Endothelial cell of umbilical vein (primary cell): Measurements from ENCODE around the gene ARHGEF7. TPM values are rescaled to one million over a fixed set of nuclear protein-coding genes. Genes with fewer than 3 reads are reported as not detected.

Experiments used
- BruUV-seq: library from RNA; stranded (reverse); fragments of 400-500 nt; replicated peaks from 2 replicates; lab custom pipeline; 2021; lab: Mats Ljungman, UMichigan
- CTCF ChIA-PET: fragments of 300-600, 350-600 bp; sonication (Branson Sonifier 250); formaldehyde crosslinking; loops from one replicate; lab custom pipeline; 2021; ENCODE audit warnings: antibody characterized with exemption, inconsistent platforms; lab: Charles Lee
- POLR2A ChIA-PET: fragments of 300-600, 350-600 bp; sonication (Branson Sonifier 250); formaldehyde crosslinking; loops from one replicate; lab custom pipeline; 2021; ENCODE audit warnings: antibody characterized with exemption, inconsistent platforms; lab: Charles Lee
- DNase-seq: peaks from one replicate; pipeline ENCODE4 v3.0.0-alpha.2; 2011; ENCODE audit warnings: low read depth, low spot score
- FAIRE-seq: peaks from 2 replicates; lab custom pipeline; 2011; peaks lifted over from hg19 to GRCh38; lab: Jason Lieb, UNC
- H2AFZ ChIP-seq: 2 replicates; pipeline ENCODE4 v1.6.0; 2012; ENCODE audit warnings: low read depth, low read length, control low read depth, inconsistent platforms
- H3K27ac ChIP-seq: 2 replicates; pipeline ENCODE4 v1.5.1; 2011; ENCODE audit warnings: low read depth, mild to moderate bottlenecking, control low read depth, low read length, moderate library complexity; ENCODE audit not compliant: insufficient read depth
- H3K27me3 ChIP-seq, 2 experiments: 2 replicates each; pipeline versions ENCODE4 v1.6.0 to v1.6.1; 2011; ENCODE audit warnings: low read length in 2 of 2, mixed read lengths in 1 of 2; ENCODE audit not compliant: control insufficient read depth in 2 of 2, insufficient read depth in 2 of 2
- H3K36me3 ChIP-seq, 2 experiments: 2 replicates in 1 of 2; 3 replicates in 1 of 2; pipeline ENCODE4 v1.5.1; 2011; ENCODE audit warnings: low read length in 2 of 2, mild to moderate bottlenecking in 1 of 2, moderate library complexity in 1 of 2; ENCODE audit not compliant: control insufficient read depth in 2 of 2, insufficient read depth in 2 of 2; ENCODE audit errors: extremely low read depth in 1 of 2
- H3K4me1 ChIP-seq: 3 replicates; pipeline ENCODE4 v1.5.1; 2011; ENCODE audit warnings: mild to moderate bottlenecking, low read length; ENCODE audit not compliant: control insufficient read depth, insufficient read depth; ENCODE audit errors: extremely low read depth
- H3K4me2 ChIP-seq: 2 replicates; pipeline ENCODE4 v1.6.1; 2011; ENCODE audit warnings: low read length, control low read depth, mixed read lengths; ENCODE audit not compliant: insufficient read depth
- H3K4me3 ChIP-seq, 3 experiments: fragments of 200-600 bp in 1 of 3; sonication (generic), shearing (Covaris generic) in 1 of 3; replicated peaks in 1 of 3; 2 replicates each; pipeline ENCODE4 v1.5.1; 2011 to 2016; ENCODE audit warnings: control low read depth in 3 of 3, low read length in 3 of 3, mild to moderate bottlenecking in 2 of 3, inconsistent platforms in 1 of 3, low read depth in 1 of 3, moderate library complexity in 1 of 3; ENCODE audit not compliant: insufficient read depth in 1 of 3
- H3K79me2 ChIP-seq: 2 replicates; pipeline ENCODE4 v1.6.0; 2012; ENCODE audit warnings: low read length, inconsistent platforms; ENCODE audit not compliant: control insufficient read depth, insufficient read depth
- H3K9ac ChIP-seq: replicated peaks from 2 replicates; pipeline ENCODE3; 2011; ENCODE audit warnings: low read length, control low read depth; ENCODE audit not compliant: insufficient read depth; ENCODE audit errors: extremely low read depth
- H3K9me1 ChIP-seq: replicated peaks from 3 replicates; pipeline ENCODE4 v1.6.0; 2011; ENCODE audit warnings: mild to moderate bottlenecking, low read length; ENCODE audit not compliant: control insufficient read depth, insufficient read depth; ENCODE audit errors: extremely low read depth
- H3K9me3 ChIP-seq: replicated peaks from 2 replicates; pipeline ENCODE4 v1.5.1; 2012; ENCODE audit warnings: low read length, inconsistent platforms; ENCODE audit not compliant: control insufficient read depth, insufficient read depth
- H4K20me1 ChIP-seq: replicated peaks from 2 replicates; pipeline ENCODE3; 2011; ENCODE audit warnings: mild to moderate bottlenecking, low read length; ENCODE audit not compliant: control insufficient read depth, insufficient read depth; ENCODE audit errors: extremely low read depth
- EZH2 ChIP-seq: IDR thresholded peaks from 2 replicates; pipeline ENCODE4 v1.6.1; 2012; ENCODE audit warnings: borderline replicate concordance, low read depth, mild to moderate bottlenecking, moderate library complexity, low read length, inconsistent platforms; ENCODE audit not compliant: severe bottlenecking
- FOS ChIP-seq: IDR thresholded peaks from 2 replicates; pipeline ENCODE4 v1.6.1; 2011; ENCODE audit warnings: mild to moderate bottlenecking, low read length, moderate library complexity, borderline replicate concordance; ENCODE audit not compliant: insufficient read depth
- GATA2 ChIP-seq: IDR thresholded peaks from 2 replicates; pipeline ENCODE4 v1.7.0; 2011; ENCODE audit warnings: low read depth, mild to moderate bottlenecking, moderate library complexity, mixed read lengths, low read length; ENCODE audit not compliant: insufficient read length, insufficient read depth
- JUN ChIP-seq: IDR thresholded peaks from 2 replicates; pipeline ENCODE4 v1.6.1; 2011; ENCODE audit warnings: borderline replicate concordance, low read depth; ENCODE audit not compliant: insufficient read length, insufficient read depth
- MYC ChIP-seq: IDR thresholded peaks from one replicate; pipeline ENCODE4 v1.6.1; 2011; ENCODE audit warnings: mild to moderate bottlenecking, low read depth, low read length
- POLR2A ChIP-seq: IDR thresholded peaks from 2 replicates; pipeline ENCODE4 v1.6.1; 2012; ENCODE audit warnings: low read depth, mild to moderate bottlenecking, control low read depth, low read length
- POLR2AphosphoS5 ChIP-seq: IDR thresholded peaks from 2 replicates; pipeline ENCODE4 v1.6.1; 2012; ENCODE audit warnings: low read depth, mild to moderate bottlenecking, control low read depth, low read length, moderate library complexity; ENCODE audit not compliant: insufficient read depth
- dilution Hi-C: fragments of 300-500 bp; cut with MboI; formaldehyde crosslinking; loops from one replicate; pipeline ENCODE4 v1.15.0; 2019; ENCODE audit warnings: low sequenced_read_pairs; ENCODE audit not compliant: extremely low pct_ligation_motif_present
- intact Hi-C: fragments of 100-400 bp; cut with micrococcal nuclease; formaldehyde crosslinking; loops from one replicate; pipeline ENCODE4 v1.10.0; 2022
- polyA plus RNA-seq, 4 experiments: library from polyadenylated mRNA; depleted of rRNA in 3 of 4; stranded (reverse) in 3 of 4; unstranded in 1 of 4; fragments of >200 nt; gene quantifications; 2 replicates each; pipeline versions ENCODE4 v1.2.1 to v1.2.3, GENCODE V29; 2011 to 2012; ENCODE audit warnings: missing spikeins in 1 of 4
- total RNA-seq: library from RNA; stranded (reverse); gene quantifications from 2 replicates; pipeline ENCODE4 v1.2.3, GENCODE V29; 2021
- TF ChIP-seq, protein P1 (sequence below), 2 donors: IDR thresholded peaks; 1 replicate in 1 of 2; 2 replicates in 1 of 2; pipeline ENCODE4 v1.5.1; 2011; ENCODE audit warnings: low read length in 2 of 2, mild to moderate bottlenecking in 2 of 2, moderate library complexity in 2 of 2, control low read depth in 1 of 2, inconsistent platforms in 1 of 2, low read depth in 1 of 2; ENCODE audit not compliant: insufficient read depth in 1 of 2; ENCODE audit errors: extremely low read depth in 1 of 2
- TF ChIP-seq, protein P2 (sequence below): IDR thresholded peaks from 2 replicates; pipeline ENCODE4 v1.6.1; 2011; ENCODE audit not compliant: insufficient read depth, insufficient read length

ARHGEF7 gene
- total and polyA plus RNA-seq, 2 donors (not counting 3 experiments of a cell fraction or from before 2014, with no cell fraction given) = 94.9 to 155 TPM

DNA sequence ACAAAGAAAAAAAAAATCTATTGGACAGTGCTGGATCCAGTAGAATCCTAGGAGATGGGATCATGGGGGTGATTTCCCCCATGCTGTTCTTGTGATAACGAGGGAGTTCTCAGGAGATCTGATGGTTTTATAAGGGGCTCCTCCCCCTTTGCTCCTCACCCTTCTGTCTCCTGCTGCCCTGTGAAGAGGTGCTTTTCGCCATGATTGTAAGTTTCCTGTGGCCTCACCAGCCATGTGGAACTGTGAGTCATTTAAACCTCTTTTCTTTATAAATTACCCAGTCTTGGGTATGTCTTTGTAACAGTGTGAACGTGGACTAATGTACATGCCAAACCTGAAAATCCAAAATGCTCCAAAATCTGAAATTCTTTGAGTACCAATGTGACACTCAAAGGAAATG is 45.5 kb downstream of the ARHGEF7 start:
- no peaks in the 10 kb centered on the region for H3K27me3 ChIP-seq
- peaks cover 0 to 2% of the 10 kb centered on the region in 2 experiments for H3K36me3 ChIP-seq
- H3K4me2 ChIP-seq = no peak overlapping the region
- H3K4me3 ChIP-seq = no peak overlapping the region
- no peak overlapping the region for H2AFZ ChIP-seq
- no peaks in the 10 kb centered on the region for H3K9me1 ChIP-seq
- dilution Hi-C loops (no loop called here), intact Hi-C loops (no loop called here)
- peaks cover 3% of the 10 kb centered on the region for H4K20me1 ChIP-seq
- no peak overlapping the region for H3K9ac ChIP-seq
- H3K4me1 ChIP-seq = no peaks in the 10 kb centered on the region
- BruUV-seq = no TSS peak
- H3K27ac ChIP-seq = no peak overlapping the region
- H3K79me2 ChIP-seq = peaks cover 64% of the 10 kb centered on the region
- CTCF ChIA-PET = no interaction called here
- TF ChIP-seq, protein P1, sequence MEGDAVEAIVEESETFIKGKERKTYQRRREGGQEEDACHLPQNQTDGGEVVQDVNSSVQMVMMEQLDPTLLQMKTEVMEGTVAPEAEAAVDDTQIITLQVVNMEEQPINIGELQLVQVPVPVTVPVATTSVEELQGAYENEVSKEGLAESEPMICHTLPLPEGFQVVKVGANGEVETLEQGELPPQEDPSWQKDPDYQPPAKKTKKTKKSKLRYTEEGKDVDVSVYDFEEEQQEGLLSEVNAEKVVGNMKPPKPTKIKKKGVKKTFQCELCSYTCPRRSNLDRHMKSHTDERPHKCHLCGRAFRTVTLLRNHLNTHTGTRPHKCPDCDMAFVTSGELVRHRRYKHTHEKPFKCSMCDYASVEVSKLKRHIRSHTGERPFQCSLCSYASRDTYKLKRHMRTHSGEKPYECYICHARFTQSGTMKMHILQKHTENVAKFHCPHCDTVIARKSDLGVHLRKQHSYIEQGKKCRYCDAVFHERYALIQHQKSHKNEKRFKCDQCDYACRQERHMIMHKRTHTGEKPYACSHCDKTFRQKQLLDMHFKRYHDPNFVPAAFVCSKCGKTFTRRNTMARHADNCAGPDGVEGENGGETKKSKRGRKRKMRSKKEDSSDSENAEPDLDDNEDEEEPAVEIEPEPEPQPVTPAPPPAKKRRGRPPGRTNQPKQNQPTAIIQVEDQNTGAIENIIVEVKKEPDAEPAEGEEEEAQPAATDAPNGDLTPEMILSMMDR (IDR thresholded peaks at IDR 0.05; ENCODE audit: extremely low read depth in 1 of 2, insufficient read depth in 1 of 2, low read depth in 1 of 2, low read length in 2 of 2) = no peak
- no peak for TF ChIP-seq EZH2
- TF ChIP-seq, protein P2, sequence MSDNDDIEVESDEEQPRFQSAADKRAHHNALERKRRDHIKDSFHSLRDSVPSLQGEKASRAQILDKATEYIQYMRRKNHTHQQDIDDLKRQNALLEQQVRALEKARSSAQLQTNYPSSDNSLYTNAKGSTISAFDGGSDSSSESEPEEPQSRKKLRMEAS = no peak
- TF ChIP-seq POLR2AphosphoS5 = no peak
- TF ChIP-seq MYC = no peak
- TF ChIP-seq FOS = no peak
- no peak for TF ChIP-seq JUN
- no peak for TF ChIP-seq POLR2A
- no peak for TF ChIP-seq GATA2
- no peak for DNase-seq
- no peak for FAIRE-seq
- no peaks in the 10 kb centered on the region for H3K9me3 ChIP-seq
- POLR2A ChIA-PET = no interaction called here
